Stimulated activated CD8-positive, alpha-beta memory T cell treated with anti-CD3 and anti-CD28 coated beads, Interleukin-2, amount 100 ng/mL, for 48 hours (primary cell): ENCODE measurements around the gene PPAN.

Experiments
- DNase-seq, 2 donors: peaks; one replicate each; pipeline ENCODE4 v3.0.0-alpha.2; 2020; ENCODE audit warnings: low read depth in 2 of 2

PPAN gene

DNA sequence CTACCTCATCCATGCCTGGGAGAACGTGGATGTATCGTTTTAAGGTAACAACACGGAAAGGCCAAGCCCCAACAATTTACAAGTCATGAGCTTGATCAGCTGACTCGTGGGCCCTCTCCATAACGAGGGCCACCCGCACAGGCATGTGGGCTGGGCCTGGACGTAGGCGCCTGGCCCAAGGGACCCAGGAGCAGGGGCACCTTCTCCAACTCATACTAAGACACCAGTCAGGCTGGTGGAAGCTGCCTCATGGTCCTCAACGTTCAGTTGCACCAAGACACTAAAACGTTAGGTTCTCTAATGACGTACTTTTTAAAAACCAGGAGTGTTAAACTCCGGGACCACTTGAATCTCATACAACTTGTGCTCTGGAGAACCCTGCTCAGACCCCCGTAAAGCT lies 35.3 kb downstream of the PPAN start:
- DNase-seq: no peak

DNA sequence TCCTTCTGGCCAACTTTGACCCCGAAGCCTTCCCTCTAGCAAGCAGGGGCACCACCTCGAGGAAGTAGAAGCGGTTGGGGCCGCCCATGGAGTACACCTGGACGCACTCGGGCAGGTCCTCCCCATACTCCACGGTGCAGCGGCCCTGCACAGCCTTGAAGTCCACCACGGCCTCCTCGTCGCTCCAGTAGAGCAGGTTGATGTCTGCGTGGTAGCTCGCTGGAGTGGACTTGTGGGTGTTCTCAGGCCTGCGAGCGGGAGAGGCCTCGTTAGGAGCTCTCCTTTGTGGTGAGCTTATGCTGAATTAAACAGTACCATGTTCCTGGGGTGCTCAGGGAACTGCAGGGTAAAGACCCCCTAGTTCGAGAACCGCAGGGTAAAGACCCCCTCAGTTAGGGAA lies 35.8 kb downstream of the PPAN start:
- no peak for DNase-seq

DNA sequence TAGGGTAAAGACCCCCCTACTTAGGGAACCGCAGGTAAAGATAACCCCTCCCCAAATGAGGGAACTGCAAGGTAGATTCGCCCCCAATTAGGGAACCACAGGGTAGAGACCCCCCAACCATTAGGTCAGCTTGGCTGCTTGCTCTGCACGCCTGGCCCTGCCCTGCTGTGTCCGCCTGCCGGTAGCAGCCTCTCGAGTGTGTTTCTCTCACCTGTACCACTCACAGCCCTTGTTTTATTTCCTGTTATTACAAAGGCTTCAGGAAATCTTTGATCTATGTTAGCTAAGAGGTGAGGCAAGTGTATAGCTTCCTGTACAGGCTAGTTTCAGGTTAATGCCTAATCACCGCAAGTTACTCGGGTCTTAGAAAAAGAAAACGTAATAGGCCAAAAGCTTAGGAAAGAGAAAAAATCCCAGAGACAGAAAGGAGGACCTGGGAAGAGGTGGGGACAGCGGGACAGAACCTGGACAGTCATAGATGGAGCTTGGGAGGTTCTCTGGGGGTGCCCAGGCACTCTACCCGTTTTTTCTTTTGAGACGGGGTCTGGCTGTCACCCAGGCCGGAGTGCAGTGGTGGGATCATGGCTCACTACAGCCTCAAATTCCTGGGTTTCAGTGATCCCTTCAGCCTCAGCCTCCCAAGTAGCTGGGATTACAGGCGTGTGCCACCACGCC lies 36.7 kb downstream of the PPAN start:
- no peak for DNase-seq

- DNase-seq: no peak
Measured at GRCh38 chr19:10143681-10144080, 37.5 kb downstream of the PPAN start.

DNA sequence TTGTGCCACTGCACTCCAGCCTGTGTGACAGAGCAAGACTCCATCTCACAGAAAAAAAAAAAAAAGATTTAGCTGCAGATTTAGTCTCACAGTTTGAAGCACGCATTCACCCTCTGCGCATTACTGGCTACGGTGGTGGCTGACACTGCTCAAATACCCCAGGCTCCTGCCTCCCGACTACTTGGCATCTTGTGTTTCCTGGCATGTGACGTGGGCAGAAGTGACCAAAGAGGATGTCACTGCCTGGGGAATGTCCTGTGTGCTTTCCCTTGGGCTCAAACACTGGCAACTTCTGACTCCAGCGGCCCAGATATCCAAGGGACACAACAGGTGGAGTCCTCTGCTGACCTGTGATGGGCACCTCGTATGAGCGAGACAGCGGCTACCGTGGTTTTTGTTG lies 38.2 kb downstream of the PPAN start:
- DNase-seq: no peak

DNA sequence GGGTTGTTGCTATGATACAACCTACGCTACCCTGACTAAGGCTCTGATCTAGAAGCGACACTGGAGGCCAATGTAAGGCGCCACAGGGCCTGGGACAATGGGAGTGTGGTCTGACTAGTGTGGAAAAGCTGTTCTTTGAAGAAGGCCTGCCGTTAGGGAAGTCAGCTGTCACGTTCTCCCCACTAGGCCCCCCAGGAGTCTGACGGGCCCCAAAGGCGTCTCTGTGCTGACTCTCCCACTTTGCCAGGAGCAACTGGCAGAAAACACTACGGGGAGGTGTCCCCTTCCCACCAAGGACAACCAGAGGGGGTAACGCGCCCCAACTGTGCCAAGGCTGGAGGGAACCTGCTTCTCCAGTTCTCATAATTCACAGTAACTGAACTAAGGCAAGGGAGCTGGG lies 38.9 kb downstream of the PPAN start:
- no peak for DNase-seq

GRCh38 chr19:10146142-10146541 lies 40.0 kb downstream of the PPAN start:
- no peak for DNase-seq

- no peak for DNase-seq
Measured at GRCh38 chr19:10149427-10149826, 43.3 kb downstream of the PPAN start.

DNA sequence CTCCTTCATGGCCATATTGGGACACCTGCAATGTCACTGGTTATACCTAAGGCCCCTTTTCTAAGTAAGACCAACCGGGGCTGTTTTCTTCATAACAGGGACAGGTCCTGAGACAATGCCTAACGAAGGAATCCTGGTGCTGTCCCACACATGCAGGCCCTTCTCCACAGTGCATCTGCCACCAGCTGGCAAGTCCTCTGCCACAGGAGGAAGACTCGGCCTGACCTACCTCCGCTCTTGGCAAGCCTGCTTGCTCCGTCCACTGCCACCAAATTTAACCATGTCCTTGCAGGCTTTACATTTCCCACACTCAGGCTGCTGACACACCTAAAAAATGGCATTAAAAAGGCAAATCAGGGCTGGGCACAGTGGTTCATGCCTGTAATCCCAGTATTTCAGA lies 45.4 kb downstream of the PPAN start:
- no peak for DNase-seq

DNA sequence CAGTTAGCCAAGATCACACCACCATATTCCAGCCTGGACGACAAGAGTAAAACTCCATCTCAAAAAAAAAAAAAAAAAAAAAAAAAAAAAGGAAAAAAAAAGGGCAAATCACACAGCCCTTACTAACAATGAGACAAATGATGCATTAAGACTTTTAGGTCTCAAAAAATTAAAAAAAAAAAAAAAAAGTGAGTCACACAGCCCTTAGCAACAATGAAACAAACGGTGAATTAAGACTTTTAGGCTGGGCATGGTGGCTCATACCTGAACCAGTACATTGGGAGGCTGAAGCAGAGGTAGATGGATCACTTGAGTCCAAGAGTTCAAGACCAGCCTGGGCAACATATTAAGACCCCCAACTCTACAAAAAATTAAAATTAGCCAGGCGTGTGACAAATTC lies 45.9 kb downstream of the PPAN start:
- DNase-seq: no peak

GRCh38 chr19:10155839-10156238 lies 49.7 kb downstream of the PPAN start:
- no peak for DNase-seq

- DNase-seq: no peak
Measured at GRCh38 chr19:10158071-10158470, 51.9 kb downstream of the PPAN start.

DNA sequence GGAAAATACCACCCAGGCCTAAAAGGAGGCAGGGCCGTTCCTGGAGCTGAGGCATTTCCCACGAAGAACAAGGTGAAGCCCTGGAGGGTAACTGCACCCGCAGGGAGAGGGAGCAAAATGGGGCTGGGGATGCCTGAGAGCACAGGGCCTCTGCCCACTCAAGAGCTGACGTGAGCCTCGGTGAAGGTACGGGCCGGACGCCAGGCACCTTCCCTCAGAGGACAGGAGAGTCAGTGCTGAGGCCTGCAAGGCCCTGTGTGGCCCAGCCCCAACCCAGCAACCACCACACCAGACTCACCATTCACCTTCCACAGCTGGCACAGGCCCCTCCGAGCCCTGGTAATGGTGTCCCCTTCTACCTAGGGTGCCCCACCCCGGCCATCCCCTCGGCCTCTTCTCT lies 52.3 kb downstream of the PPAN start:
- no peak for DNase-seq

DNA sequence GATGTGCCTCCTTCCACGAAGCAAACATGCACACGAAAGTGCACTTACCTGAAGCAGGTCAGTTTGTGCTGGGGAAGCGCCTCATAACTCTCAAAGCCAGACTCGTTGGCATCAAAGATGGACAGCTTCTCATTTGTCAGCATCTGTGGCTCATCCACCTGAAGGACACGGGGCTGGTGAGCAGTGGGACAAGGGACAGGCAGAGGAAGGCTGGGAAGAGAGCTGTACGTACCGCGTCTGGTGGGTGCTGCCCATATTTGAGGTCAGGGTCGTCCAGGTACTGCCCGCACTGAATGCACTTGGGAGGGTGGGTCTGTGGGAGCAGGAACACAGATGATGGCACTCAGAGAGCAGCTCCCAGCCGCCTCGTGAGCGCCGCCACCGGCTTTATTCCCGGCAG lies 53.4 kb downstream of the PPAN start:
- no peak for DNase-seq
